HepG2 (cell line): ENCODE results near the gene PARVB.

ENCODE experiments used
- CTCF ChIP-seq: sonication (generic); formaldehyde crosslinking; IDR thresholded peaks from 2 replicates; pipeline ENCODE4 v1.5.0; 2020; ENCODE audit warnings: mild to moderate bottlenecking, missing genetic modification reagents, moderate library complexity
- ZNF768 ChIP-seq: sonication (generic); formaldehyde crosslinking; IDR thresholded peaks from 2 replicates; pipeline ENCODE4 v1.4.0; 2020; ENCODE audit warnings: missing genetic modification reagents

DNA sequence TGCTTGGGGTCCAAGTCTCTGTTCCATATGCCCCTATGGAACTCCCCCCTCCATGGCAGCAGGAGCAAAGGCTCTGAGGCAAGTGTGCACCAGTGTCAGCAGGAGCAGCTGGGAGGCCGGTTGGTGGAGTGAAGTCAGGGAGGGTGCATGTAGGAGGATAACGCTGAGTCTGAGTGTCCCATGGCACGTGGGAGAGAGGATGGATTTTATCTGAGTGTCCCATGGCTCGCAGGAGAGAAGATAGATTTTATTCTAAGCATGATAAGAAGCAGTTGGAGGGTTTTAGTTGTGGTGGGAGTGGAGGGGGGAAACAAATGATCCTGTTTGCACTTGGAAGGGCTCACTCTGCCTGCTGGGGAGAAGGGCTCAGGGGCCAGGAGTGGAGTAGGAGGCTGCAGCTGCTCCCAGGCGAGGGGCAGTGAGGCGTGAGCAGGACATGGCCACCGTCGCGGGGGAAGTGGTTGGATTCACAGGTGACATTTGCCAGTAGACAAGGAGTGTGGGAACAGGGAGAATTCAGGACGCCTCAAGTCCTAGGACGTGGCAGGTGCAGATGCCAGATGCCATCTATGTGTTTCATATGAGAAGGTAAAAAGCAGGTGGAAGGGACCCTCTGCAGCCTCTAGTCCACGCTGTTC, 123.0 kb downstream of the PARVB start:
- no peak for TF ChIP-seq ZNF768 (CRISPR knock-in tag)
- no peak for TF ChIP-seq CTCF (CRISPR knock-in tag)
